ENCODE measurements around the gene TMEM259. TPM values are rescaled to one million over a fixed set of nuclear protein-coding genes. Genes with fewer than 3 reads are reported as not detected.

Gene TMEM259
- total and polyA plus RNA-seq, 2 donors (not counting 1 experiment from before 2014, with no cell fraction given): 373 to 607 TPM

- H3K9ac ChIP-seq (ENCODE audit: low read length): no peak overlapping the region
- no peak overlapping the region for H3K4me3 ChIP-seq (ENCODE audit: control extremely low read depth in 1 of 5, extremely low read depth in 1 of 5, insufficient read depth in 1 of 5, low read depth in 2 of 5, low read length in 4 of 5)
- intact Hi-C loops (cut with micrococcal nuclease): loop anchor here (5.0 kb wide), 1 partner anchor 136 kb away; no protein-coding TSS in a partner anchor
- H3K9me3 Mint-ChIP-seq (ENCODE audit: insufficient read depth): no peaks in the 10 kb centered on the region
- H2AFZ ChIP-seq (ENCODE audit: insufficient read depth, low read depth, low read length, poor library complexity, severe bottlenecking): no peak overlapping the region
- DNase-seq: no peak
- TF ChIP-seq CTCF (IDR thresholded peaks at IDR 0.05) (no peak), EZH2 (IDR thresholded peaks at IDR 0.05; ENCODE audit: borderline replicate concordance, insufficient read depth, low read depth, low read length, poor library complexity, severe bottlenecking) (no peak)
- ChIA-PET CTCF (interaction anchor here (1.1 to 2.3 kb wide), 3 partner anchors 15 to 31 kb away, joined by 3 to 22 read pairs (median 3); no protein-coding TSS in a partner anchor), POLR2A (interaction anchor here (1.2 kb wide), 1 partner anchor 17 kb away, joined by 4 read pairs; the partner anchor contains the start of gene ABCA7)
- H3K36me3 ChIP-seq (replicated peaks in 1 of 2; ENCODE audit: control extremely low read depth in 1 of 2, control insufficient read depth in 1 of 2, extremely low read depth in 1 of 2, insufficient read depth in 2 of 2, low read length in 1 of 2): peaks cover 6 to 71% of the 10 kb centered on the region in 2 experiments
- H3K4me1 Mint-ChIP-seq: peaks cover 19% of the 10 kb centered on the region
- no peaks in the 10 kb centered on the region for H3K27me3 ChIP-seq (replicated peaks in 1 of 4; ENCODE audit: control extremely low read depth in 1 of 4, control insufficient read depth in 3 of 4, insufficient read depth in 4 of 4, low read length in 3 of 4)
- no peak overlapping the region for H3K4me2 ChIP-seq (replicated peaks; ENCODE audit: low read depth, low read length, poor library complexity, severe bottlenecking)
- ATAC-seq (ENCODE audit: low read depth): no peak
- H4K20me1 ChIP-seq (ENCODE audit: control insufficient read depth, insufficient read depth, low read length, poor library complexity, severe bottlenecking): no peaks in the 10 kb centered on the region
- peaks cover 0 to 21% of the 10 kb centered on the region in 2 donors for H3K4me1 ChIP-seq (ENCODE audit: control insufficient read depth in 2 of 2, insufficient read depth in 2 of 2, low read length in 2 of 2)
- no peaks in the 10 kb centered on the region for H3K27me3 Mint-ChIP-seq
- peaks cover 1 to 65% (median 29%) of the 10 kb centered on the region in 3 donors for H3K9me3 ChIP-seq (ENCODE audit: control extremely low read depth in 1 of 3, control insufficient read depth in 2 of 3, insufficient read depth in 1 of 3, low read length in 2 of 3)
- 98% methylated on average over 9 of the region's 20 CpGs for WGBS (ENCODE audit: insufficient coverage)
- no peaks in the 10 kb centered on the region for H3K79me2 ChIP-seq (ENCODE audit: control insufficient read depth, insufficient read depth, low read length)
- no peak overlapping the region for H3K4me3 Mint-ChIP-seq
- no peak overlapping the region for H3K27ac ChIP-seq (ENCODE audit: low read length in 2 of 2)
- H3K27ac Mint-ChIP-seq: peak overlapping the region; percentile 26
Measured at GRCh38 chr19:1055886-1056620, 35.1 kb upstream of the TMEM259 start.

GRCh38 chr19:1055028-1055425 is 34.1 kb upstream of the TMEM259 start:
- Mint-ChIP-seq H3K9me3 (ENCODE audit: insufficient read depth) (no peaks in the 10 kb centered on the region), H3K27ac (no peak overlapping the region), H3K4me1 (peaks cover 19% of the 10 kb centered on the region), H3K4me3 (no peak overlapping the region), H3K27me3 (no peaks in the 10 kb centered on the region)
- H3K4me1 ChIP-seq (ENCODE audit: control insufficient read depth in 2 of 2, insufficient read depth in 2 of 2, low read length in 2 of 2): peaks cover 0 to 21% of the 10 kb centered on the region in 2 donors
- ATAC-seq (ENCODE audit: low read depth) (no peak), DNase-seq (no peak)
- WGBS (ENCODE audit: insufficient coverage): 92% methylated on average over 14 of the region's 14 CpGs
- peaks cover 1 to 61% (median 29%) of the 10 kb centered on the region in 3 donors for H3K9me3 ChIP-seq (ENCODE audit: control extremely low read depth in 1 of 3, control insufficient read depth in 2 of 3, insufficient read depth in 1 of 3, low read length in 2 of 3)
- TF ChIP-seq CTCF (IDR thresholded peaks at IDR 0.05) (no peak), EZH2 (IDR thresholded peaks at IDR 0.05; ENCODE audit: borderline replicate concordance, insufficient read depth, low read depth, low read length, poor library complexity, severe bottlenecking) (no peak)
- no peaks in the 10 kb centered on the region for H3K79me2 ChIP-seq (ENCODE audit: control insufficient read depth, insufficient read depth, low read length)
- POLR2A ChIA-PET: interaction anchor here (1.4 kb wide), 1 partner anchor 20 kb away, joined by 4 read pairs; no protein-coding TSS in a partner anchor
- no peak overlapping the region for H3K4me2 ChIP-seq (replicated peaks; ENCODE audit: low read depth, low read length, poor library complexity, severe bottlenecking)
- no peak overlapping the region for H2AFZ ChIP-seq (ENCODE audit: insufficient read depth, low read depth, low read length, poor library complexity, severe bottlenecking)
- intact Hi-C loops (cut with micrococcal nuclease): loop anchor here (5.0 kb wide), 1 partner anchor 137 kb away; no protein-coding TSS in a partner anchor
- H4K20me1 ChIP-seq (ENCODE audit: control insufficient read depth, insufficient read depth, low read length, poor library complexity, severe bottlenecking): no peaks in the 10 kb centered on the region
- peaks cover 6 to 77% of the 10 kb centered on the region in 2 experiments for H3K36me3 ChIP-seq (replicated peaks in 1 of 2; ENCODE audit: control extremely low read depth in 1 of 2, control insufficient read depth in 1 of 2, extremely low read depth in 1 of 2, insufficient read depth in 2 of 2, low read length in 1 of 2)
- no peaks in the 10 kb centered on the region for H3K27me3 ChIP-seq (replicated peaks in 1 of 4; ENCODE audit: control extremely low read depth in 1 of 4, control insufficient read depth in 3 of 4, insufficient read depth in 4 of 4, low read length in 3 of 4)
- H3K9ac ChIP-seq (ENCODE audit: low read length): no peak overlapping the region
- H3K27ac ChIP-seq (ENCODE audit: low read length in 2 of 2): no peak overlapping the region
- CTCF ChIA-PET: interaction anchor here (1.1 kb wide), 1 partner anchor 14 kb away, joined by 3 read pairs; no protein-coding TSS in a partner anchor
- no peak overlapping the region for H3K4me3 ChIP-seq (ENCODE audit: control extremely low read depth in 1 of 5, extremely low read depth in 1 of 5, insufficient read depth in 1 of 5, low read depth in 2 of 5, low read length in 4 of 5)
